Right lobe of liver (tissue), 4 donors: ENCODE measurements around the gene IWS1.

Experiments
- CTCF ChIP-seq, 4 donors: fragments of 200-600 bp in 3 of 4; fragments of 450-650 bp in 1 of 4; IDR thresholded peaks; one replicate each; pipeline versions ENCODE4 v1.5.1 to v1.8.0; 2016 to 2022; ENCODE audit warnings: antibody characterized with exemption in 4 of 4, mild to moderate bottlenecking in 2 of 4
- POLR2A ChIP-seq: fragments of 450-650 bp; IDR thresholded peaks from one replicate; pipeline ENCODE4 v1.6.1; 2017; ENCODE audit warnings: antibody characterized with exemption, mild to moderate bottlenecking
- donor health status: DM: no; HTN: no; CAD: no.
- donor health status: DM: no; HTN: no; CAD: no.
- donor health status: DM: no; HTN: yes; CAD: no.

DNA sequence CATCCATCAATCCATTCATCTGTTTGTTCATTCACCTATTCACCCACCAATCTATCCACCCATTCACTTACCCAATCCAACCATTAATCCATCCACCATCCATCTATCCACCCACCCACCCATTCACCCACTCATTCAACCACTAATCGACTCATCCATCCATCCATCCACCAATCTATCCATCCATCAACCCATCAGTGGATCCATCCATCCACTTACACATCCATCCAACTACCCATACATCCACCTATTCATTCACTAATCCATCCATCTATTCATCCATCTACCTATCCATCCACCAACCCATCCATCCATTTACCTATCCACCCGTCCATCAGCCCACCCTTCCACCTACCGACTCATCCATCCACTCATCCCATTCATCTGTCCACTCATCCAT is 20.5 kb upstream of the IWS1 start:
- TF ChIP-seq CTCF (IDR thresholded peaks at IDR 0.05) (no peak), POLR2A (no peak)
